Stomach smooth muscle (tissue), 2 donors: Measurements from ENCODE around the gene IL1R2.

ENCODE experiments used
- H3K27ac ChIP-seq: one replicate; pipeline ENCODE4 v1.7.0; 2013; ENCODE audit warnings: mild to moderate bottlenecking, low read length, inconsistent platforms
- H3K27me3 ChIP-seq, 2 donors: one replicate each; pipeline ENCODE4 v1.7.0; 2013; ENCODE audit warnings: low read length in 2 of 2; ENCODE audit not compliant: insufficient read depth in 2 of 2, control insufficient read depth in 1 of 2
- H3K36me3 ChIP-seq, 2 donors: one replicate each; pipeline ENCODE4 v1.7.0; 2013; ENCODE audit warnings: low read length in 2 of 2; ENCODE audit not compliant: control insufficient read depth in 2 of 2, insufficient read depth in 2 of 2
- H3K4me1 ChIP-seq: one replicate; pipeline ENCODE4 v1.7.0; 2013; ENCODE audit warnings: low read length; ENCODE audit not compliant: control insufficient read depth, insufficient read depth
- H3K4me3 ChIP-seq, 2 donors: one replicate each; pipeline ENCODE4 v1.7.0; 2013; ENCODE audit warnings: low read length in 2 of 2
- H3K9ac ChIP-seq, 2 donors: one replicate each; pipeline ENCODE4 v1.7.0; 2013; ENCODE audit warnings: low read length in 2 of 2, mild to moderate bottlenecking in 1 of 2
- H3K9me3 ChIP-seq, 2 donors: one replicate each; pipeline ENCODE4 v1.7.0; 2013; ENCODE audit warnings: low read length in 2 of 2; ENCODE audit not compliant: control insufficient read depth in 2 of 2
- donor health status: healthy.
- donor health status: Pancreatic carcinoma.

IL1R2 gene

DNA sequence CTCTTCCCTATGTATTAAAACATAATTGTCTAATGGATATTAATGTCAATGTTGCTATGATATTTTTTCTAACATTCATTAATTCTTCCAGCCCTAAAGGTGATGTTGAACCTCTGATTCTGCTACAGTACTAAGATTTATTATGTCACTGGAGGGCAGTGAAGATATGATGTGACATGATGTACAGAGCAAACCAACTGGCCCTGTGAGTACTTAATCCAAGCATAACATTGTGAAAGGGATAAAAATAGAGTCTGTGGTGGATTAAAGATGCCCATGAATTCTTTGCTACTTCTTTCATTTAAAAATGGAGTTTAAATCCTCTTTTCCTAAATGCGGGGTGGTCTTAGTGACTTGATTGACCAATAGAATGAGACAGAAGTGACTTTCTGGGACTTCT lies 51.8 kb downstream of the IL1R2 start:
- H3K9ac ChIP-seq, result no peak overlapping the region
- H3K4me1 ChIP-seq, result peaks cover 11% of the 10 kb centered on the region
- H3K27me3 ChIP-seq, result peaks cover 0 to 2% of the 10 kb centered on the region in 2 donors
- no peak overlapping the region for H3K27ac ChIP-seq
- no peaks in the 10 kb centered on the region for H3K9me3 ChIP-seq
- H3K36me3 ChIP-seq, result no peaks in the 10 kb centered on the region
- no peak overlapping the region for H3K4me3 ChIP-seq

- H3K9ac ChIP-seq, result no peak overlapping the region
- H3K9me3 ChIP-seq, result no peaks in the 10 kb centered on the region
- no peak overlapping the region for H3K4me3 ChIP-seq
- H3K27ac ChIP-seq, result no peak overlapping the region
- H3K27me3 ChIP-seq, result peaks cover 0 to 2% of the 10 kb centered on the region in 2 donors
- H3K4me1 ChIP-seq, result peaks cover 11% of the 10 kb centered on the region
- H3K36me3 ChIP-seq, result no peaks in the 10 kb centered on the region
These were observed 52.6 kb downstream of the IL1R2 start for GRCh38 chr2:102044235-102044896.

GRCh38 chr2:102044967-102045489 lies 53.3 kb downstream of the IL1R2 start:
- Histone ChIP-seq H3K4me1 (peaks cover 16% of the 10 kb centered on the region), H3K9ac (no peak overlapping the region), H3K36me3 (no peaks in the 10 kb centered on the region), H3K27ac (no peak overlapping the region), H3K9me3 (no peaks in the 10 kb centered on the region), H3K4me3 (no peak overlapping the region), H3K27me3 (peaks cover 0 to 2% of the 10 kb centered on the region in 2 donors)

DNA sequence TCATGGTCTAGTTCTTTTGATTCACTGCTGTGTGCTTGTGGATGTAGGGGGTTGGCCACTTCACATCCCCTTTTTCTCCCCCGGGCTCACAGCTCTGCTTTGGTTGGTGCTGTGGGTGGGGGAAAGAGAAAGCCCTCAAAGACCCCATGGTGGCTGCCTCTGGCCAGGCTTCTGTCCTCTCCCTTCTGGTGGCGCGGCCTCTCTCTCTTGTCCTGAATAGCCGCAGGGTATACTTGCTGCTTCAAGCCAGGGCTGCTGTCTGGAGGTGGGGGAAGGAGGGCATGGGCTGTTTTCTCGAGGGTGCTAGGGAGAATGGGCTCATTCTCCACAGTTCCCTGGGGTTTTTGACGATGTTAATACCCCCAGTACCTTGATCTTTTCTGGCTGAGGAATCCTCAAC lies 53.9 kb downstream of the IL1R2 start:
- Histone ChIP-seq H3K36me3 (no peaks in the 10 kb centered on the region), H3K27me3 (peaks cover 0 to 2% of the 10 kb centered on the region in 2 donors), H3K4me3 (no peak overlapping the region), H3K4me1 (peaks cover 22% of the 10 kb centered on the region), H3K9ac (no peak overlapping the region), H3K27ac (peak overlapping the region; percentile 24), H3K9me3 (no peaks in the 10 kb centered on the region)

GRCh38 chr2:102046135-102046986 lies 54.6 kb downstream of the IL1R2 start:
- peaks cover 0 to 2% of the 10 kb centered on the region in 2 donors for H3K27me3 ChIP-seq
- no peaks in the 10 kb centered on the region for H3K36me3 ChIP-seq
- H3K9ac ChIP-seq, result no peak overlapping the region
- H3K4me1 ChIP-seq, result peaks cover 28% of the 10 kb centered on the region
- peak overlapping the region; percentile 24 for H3K27ac ChIP-seq
- no peaks in the 10 kb centered on the region for H3K9me3 ChIP-seq
- no peak overlapping the region for H3K4me3 ChIP-seq

- Histone ChIP-seq H3K27ac (no peak overlapping the region), H3K27me3 (no peaks in the 10 kb centered on the region), H3K9me3 (no peaks in the 10 kb centered on the region), H3K36me3 (no peaks in the 10 kb centered on the region), H3K4me3 (no peak overlapping the region), H3K4me1 (peaks cover 33% of the 10 kb centered on the region), H3K9ac (no peak overlapping the region)
These were observed 56.7 kb downstream of the IL1R2 start for GRCh38 chr2:102048465-102048864.

DNA sequence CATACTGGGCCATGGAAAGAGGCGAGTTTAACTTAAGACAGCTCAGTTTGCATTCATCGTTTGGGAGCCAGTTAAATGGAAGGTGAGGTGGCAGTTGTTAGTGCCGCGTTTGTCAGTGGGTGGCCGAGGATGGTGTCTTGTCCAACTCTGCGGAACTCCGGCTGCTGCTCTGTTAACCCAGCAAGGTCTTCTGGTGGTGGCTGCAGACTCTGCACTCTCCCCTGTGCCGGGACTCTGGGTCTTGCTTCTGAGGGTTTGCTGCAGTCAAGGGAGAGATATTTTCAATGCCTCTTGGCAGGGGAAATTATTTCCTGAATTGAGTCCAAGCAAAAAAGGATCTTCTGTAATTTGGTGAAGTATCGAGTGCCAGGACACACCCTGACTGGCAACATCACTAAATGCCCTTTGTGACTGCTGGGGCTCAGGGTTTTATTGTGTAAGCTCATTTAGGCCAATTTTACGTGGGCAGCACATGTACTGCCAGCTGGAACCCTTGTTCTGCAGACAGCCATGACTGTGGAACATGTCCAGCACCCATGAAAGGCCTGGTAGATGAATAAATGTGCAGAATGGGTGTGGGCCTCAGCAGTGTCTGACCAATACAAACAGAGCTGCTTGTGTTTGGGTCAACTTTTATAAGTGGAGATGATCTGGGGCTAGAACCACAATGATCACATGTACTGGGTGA lies 58.1 kb downstream of the IL1R2 start:
- no peak overlapping the region for H3K9ac ChIP-seq
- peak overlapping the region; percentile 66 for H3K27ac ChIP-seq
- H3K9me3 ChIP-seq, result no peaks in the 10 kb centered on the region
- H3K36me3 ChIP-seq, result no peaks in the 10 kb centered on the region
- H3K27me3 ChIP-seq, result no peaks in the 10 kb centered on the region
- peaks cover 33% of the 10 kb centered on the region for H3K4me1 ChIP-seq
- no peak overlapping the region for H3K4me3 ChIP-seq

- Histone ChIP-seq H3K36me3 (no peaks in the 10 kb centered on the region), H3K4me1 (peaks cover 29% of the 10 kb centered on the region), H3K9me3 (no peaks in the 10 kb centered on the region), H3K9ac (no peak overlapping the region), H3K27ac (peak overlapping the region; percentile 66), H3K27me3 (no peaks in the 10 kb centered on the region), H3K4me3 (peak overlapping the region in 1 of 2 donors; percentile 22)
These were observed 59.2 kb downstream of the IL1R2 start for GRCh38 chr2:102050854-102051391.

DNA sequence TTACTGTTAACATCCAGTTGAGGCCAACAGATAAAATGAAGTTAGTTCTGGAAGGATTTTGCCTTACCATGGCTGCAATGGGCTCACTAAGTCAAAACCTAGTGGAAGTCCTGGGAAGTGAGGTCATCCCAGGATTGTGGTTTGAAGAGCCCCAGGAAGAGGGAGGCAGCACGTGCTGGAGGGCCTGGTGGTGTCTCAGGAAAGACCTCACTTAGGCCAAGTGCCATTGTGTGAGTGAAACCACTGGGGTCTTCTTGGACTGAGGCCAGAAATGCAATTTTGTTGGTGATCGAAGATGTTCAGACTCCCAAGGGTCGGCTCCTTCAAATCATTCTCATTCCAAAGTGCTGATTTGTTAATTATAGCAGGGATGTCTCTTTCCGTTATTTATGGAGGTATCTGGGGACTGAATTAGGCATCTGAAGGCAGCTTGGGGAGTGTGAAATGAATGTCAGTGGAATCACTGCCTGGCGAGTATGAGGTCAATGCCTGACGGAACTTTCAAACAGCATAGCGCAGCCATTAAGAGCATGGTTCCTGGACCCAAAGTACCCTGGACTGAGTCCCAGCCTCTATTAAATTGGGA lies 60.0 kb downstream of the IL1R2 start:
- H3K27ac ChIP-seq, result peak overlapping the region; percentile 66

DNA sequence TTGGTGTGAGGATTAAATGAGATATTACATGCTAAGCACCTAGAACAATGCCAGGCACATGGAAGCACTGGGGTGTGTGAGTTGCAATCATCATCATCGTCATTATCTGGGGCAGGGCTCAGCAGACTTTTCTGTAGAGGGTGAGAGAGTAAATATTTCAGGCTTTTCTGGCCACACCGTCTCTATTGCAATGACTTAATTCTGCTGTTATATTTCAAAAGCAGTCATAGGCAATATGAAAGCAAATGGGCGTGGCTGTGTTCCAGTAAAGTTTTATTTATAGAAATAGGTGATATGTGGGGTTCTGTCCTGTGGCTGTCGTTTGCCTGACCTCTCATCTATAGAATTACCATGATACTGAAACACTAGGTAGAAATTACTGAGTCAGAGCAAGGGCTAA lies 60.6 kb downstream of the IL1R2 start:
- H3K9me3 ChIP-seq, result no peaks in the 10 kb centered on the region
- no peak overlapping the region for H3K4me3 ChIP-seq
- H3K4me1 ChIP-seq, result peaks cover 25% of the 10 kb centered on the region
- H3K27me3 ChIP-seq, result no peaks in the 10 kb centered on the region
- no peak overlapping the region for H3K9ac ChIP-seq
- H3K27ac ChIP-seq, result no peak overlapping the region
- no peaks in the 10 kb centered on the region for H3K36me3 ChIP-seq

More for the DNA sequence above, 60.0 kb downstream of the IL1R2 start:
- Histone ChIP-seq H3K36me3 (no peaks in the 10 kb centered on the region), H3K4me3 (no peak overlapping the region), H3K4me1 (peaks cover 25% of the 10 kb centered on the region), H3K27me3 (no peaks in the 10 kb centered on the region), H3K9me3 (no peaks in the 10 kb centered on the region), H3K9ac (peak overlapping the region in 1 of 2 donors; percentile 8)
